ENCODE measurements around the gene KLF4. TPM values are rescaled to one million over a fixed set of nuclear protein-coding genes. Genes with fewer than 3 reads are reported as not detected.

Gene KLF4
- polyA plus RNA-seq, 4 donors = 7.9 to 11.0 (median 8.8) TPM

DNA sequence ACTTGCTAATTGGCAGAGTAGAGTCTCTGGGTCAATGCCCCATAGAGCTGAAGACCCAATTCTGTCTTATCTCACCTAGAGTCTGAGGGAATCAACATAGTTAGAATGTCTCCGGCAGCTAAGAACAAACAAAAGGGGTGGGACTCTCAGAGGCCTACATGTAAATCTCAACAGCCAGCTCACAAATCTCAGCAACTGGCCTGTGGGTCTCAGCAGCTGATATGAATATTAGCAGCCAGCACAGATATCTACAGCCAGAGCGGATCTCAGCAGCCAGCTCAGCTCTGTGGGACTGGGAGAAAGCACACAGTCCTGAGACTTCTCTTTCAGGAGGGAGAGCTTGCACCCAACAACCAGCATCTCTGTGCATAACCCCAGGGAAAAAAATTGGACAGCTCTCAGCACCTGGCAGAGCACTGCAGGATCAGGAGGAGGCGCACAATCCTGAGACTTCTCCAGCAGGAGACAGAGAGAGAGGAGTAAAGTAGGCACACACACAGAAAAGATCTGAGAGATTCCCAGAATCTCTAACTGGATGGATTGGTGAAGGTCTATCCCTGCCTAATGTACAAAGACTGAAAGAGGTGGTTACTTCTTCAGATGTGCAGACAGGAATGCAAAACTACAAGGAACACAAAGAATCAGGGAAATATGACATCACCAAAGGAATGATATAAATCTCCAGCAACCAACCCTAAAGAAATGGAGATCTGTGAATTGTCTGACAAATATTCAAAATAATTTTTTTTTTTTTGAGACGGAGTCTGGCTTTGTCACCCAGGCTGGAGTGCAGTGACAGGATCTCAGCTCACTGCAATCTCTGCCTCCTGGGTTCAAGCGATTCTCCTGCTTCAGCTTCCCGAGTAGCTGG, 29.2 kb downstream of the KLF4 start:
- no peak for DNase-seq (ENCODE audit: low read depth in 4 of 4, low spot score in 3 of 4)

- peak in 1 of 4 donors; percentile 8 for DNase-seq (ENCODE audit: low read depth in 4 of 4, low spot score in 3 of 4)
Observed at GRCh38 chr9:107455425-107456135, 34.0 kb downstream of the KLF4 start.

DNA sequence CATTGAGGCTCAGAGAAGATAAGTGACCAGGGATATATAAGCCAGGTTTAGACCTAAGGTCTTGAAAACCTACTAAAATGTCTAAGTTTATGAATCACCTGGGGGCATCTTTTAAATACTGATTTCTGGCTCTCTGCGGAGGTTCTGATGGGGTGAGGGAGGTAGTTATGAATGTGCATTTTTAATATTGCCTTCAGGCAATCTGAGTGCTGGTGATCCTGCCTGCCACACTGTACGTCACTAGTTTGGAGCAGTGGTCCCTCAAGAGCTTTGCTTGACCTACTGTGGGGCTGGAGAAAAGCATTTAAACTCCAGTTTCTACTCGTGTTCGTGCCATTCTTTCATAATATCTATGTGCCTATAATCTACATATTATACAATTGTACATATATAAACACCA, 36.1 kb downstream of the KLF4 start:
- DNase-seq (ENCODE audit: low read depth in 4 of 4, low spot score in 3 of 4) = no peak

DNA sequence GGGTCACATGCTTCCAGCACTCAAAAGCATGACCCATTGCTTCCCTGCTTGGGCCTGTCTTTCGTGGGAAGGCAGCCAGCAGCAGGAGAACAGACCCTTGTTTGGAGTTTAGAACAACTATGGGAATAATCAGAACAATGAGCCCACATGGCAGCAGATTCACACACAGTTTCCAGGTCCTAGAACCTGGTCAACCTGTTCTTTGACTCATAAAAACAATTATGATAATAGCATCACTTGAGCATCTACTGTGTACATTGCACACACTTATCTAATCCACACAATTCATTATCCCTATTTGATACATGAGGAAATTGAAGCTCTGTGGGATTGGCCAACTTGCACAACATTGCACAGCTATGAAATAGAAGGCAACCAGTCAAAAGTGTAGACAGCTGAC, 41.7 kb downstream of the KLF4 start:
- DNase-seq (ENCODE audit: low read depth in 4 of 4, low spot score in 3 of 4) = no peak

- no peak for DNase-seq (ENCODE audit: low read depth in 4 of 4, low spot score in 3 of 4)
Observed at GRCh38 chr9:107447081-107447480, 42.5 kb downstream of the KLF4 start.

GRCh38 chr9:107446491-107446890, 43.1 kb downstream of the KLF4 start:
- no peak for DNase-seq (ENCODE audit: low read depth in 4 of 4, low spot score in 3 of 4)

GRCh38 chr9:107443786-107444185, 45.8 kb downstream of the KLF4 start:
- no peak for DNase-seq (ENCODE audit: low read depth in 4 of 4, low spot score in 3 of 4)

DNA sequence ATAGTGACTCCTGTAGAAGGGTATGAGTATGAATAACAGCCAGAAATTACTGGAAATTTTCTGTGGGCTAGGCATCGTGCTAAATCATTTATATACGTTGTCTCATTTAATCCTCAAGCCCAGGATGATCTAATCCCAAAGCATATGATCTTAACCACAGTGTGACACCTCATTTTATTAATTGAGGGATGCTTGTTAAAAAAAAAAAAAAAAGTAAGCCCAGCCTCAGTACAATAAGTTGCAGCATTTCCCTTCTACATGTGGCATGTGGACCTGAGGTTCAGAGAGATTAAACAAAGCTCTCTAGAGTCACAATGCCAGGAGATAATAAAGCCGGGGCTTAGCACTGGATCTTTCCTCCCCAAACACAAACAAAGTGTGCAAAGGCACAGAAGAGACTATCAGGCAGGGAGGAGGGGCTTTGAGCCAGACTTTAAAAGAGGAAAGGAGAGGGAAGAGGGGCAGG, 49.5 kb downstream of the KLF4 start:
- no peak for DNase-seq (ENCODE audit: low read depth in 4 of 4, low spot score in 3 of 4)

DNA sequence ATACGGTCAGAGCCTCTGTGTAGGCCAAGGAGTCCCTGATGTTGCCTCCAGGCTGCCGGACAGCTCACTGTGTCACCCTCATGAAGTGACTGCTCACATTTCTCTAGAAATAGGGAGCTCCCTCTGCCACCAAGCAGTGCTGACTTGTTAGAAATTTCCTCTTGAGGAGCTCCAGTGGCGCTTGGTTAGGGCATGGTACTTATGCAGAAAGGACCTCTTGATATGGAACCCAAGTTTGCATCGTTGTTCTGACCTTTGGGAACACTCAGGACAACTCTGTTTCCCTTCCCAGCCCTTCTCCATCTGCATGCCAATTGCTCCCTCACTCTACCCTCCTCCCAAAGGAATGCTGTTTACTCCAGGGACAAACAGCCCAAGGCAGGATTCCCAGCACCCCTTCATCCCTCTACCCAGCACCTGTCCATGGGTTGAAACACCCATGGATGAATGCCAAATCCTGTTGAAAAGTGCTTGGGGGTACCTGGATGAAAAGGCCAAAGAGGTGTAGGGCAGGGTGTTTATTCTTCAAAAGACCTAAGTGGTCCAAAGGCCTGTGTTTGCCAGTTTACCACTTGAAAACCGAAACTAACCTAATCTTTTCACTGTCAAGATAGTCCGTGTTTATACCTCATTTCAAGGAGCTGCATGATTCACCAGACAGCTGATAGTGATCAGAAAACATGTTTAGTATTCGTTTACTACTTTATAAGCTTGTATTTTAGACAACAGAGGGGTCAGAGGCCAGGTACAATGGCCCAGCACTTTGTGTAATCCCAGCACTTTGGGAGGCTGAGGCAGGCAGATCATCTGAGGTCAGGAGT, 51.1 kb downstream of the KLF4 start:
- no peak for DNase-seq (ENCODE audit: low read depth in 4 of 4, low spot score in 3 of 4)

DNA sequence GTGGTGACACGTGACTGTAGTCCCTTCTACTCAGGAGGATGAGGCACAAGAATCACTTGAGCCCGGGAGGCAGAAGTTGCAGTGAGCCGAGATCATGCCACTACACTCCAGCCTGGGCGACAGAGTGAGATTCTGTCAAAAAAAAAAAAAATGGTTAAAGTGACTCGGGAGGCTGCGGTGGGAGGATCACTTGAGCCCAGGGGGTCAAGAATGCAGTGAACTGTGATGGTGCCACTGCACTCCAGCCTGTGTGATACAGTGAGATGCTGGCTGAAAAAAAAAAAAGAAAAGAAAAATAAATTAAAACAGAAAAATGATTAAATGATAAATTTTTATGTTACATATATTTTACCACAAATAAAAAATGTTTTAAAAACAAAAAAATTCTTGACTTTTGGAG, 51.9 kb downstream of the KLF4 start:
- no peak for DNase-seq (ENCODE audit: low read depth in 4 of 4, low spot score in 3 of 4)

DNA sequence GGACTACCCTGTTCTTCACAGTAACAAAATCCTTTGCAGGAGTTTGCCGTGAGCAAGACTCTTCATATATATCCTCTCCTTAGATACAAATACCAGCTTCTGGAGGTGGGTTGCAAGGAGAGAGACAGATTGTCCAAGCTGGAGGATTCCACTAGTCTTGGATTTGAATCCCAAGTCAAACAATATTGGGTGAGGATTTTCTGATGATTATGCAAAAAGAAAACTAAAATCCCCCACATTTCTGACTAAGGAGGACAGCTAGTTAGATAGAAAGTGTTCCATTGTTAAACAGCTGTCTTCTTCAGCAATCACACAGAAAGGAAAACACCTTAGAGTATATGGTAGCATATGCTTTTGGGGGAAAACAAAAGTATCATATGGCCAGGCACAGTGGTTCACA, 54.2 kb downstream of the KLF4 start:
- DNase-seq (ENCODE audit: low read depth in 4 of 4, low spot score in 3 of 4) = no peak

Other genes starting within 250 kb of the KLF4 start
- 100 to 1,000 TPM; 136 to 160 (median 154) TPM for gene RAD23B, start 206.5 kb downstream of the KLF4 start, polyA plus RNA-seq (ENCODE audit: insufficient read length in 4 of 4)